ELF-1 (cell line): ENCODE results near the gene SLC16A12.

Experiments
- DNase-seq: peaks from one replicate; pipeline ENCODE4 v3.0.0-alpha.2; 2016; ENCODE audit warnings: low read depth, low spot score

SLC16A12 gene, protein sequence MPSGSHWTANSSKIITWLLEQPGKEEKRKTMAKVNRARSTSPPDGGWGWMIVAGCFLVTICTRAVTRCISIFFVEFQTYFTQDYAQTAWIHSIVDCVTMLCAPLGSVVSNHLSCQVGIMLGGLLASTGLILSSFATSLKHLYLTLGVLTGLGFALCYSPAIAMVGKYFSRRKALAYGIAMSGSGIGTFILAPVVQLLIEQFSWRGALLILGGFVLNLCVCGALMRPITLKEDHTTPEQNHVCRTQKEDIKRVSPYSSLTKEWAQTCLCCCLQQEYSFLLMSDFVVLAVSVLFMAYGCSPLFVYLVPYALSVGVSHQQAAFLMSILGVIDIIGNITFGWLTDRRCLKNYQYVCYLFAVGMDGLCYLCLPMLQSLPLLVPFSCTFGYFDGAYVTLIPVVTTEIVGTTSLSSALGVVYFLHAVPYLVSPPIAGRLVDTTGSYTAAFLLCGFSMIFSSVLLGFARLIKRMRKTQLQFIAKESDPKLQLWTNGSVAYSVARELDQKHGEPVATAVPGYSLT

DNA sequence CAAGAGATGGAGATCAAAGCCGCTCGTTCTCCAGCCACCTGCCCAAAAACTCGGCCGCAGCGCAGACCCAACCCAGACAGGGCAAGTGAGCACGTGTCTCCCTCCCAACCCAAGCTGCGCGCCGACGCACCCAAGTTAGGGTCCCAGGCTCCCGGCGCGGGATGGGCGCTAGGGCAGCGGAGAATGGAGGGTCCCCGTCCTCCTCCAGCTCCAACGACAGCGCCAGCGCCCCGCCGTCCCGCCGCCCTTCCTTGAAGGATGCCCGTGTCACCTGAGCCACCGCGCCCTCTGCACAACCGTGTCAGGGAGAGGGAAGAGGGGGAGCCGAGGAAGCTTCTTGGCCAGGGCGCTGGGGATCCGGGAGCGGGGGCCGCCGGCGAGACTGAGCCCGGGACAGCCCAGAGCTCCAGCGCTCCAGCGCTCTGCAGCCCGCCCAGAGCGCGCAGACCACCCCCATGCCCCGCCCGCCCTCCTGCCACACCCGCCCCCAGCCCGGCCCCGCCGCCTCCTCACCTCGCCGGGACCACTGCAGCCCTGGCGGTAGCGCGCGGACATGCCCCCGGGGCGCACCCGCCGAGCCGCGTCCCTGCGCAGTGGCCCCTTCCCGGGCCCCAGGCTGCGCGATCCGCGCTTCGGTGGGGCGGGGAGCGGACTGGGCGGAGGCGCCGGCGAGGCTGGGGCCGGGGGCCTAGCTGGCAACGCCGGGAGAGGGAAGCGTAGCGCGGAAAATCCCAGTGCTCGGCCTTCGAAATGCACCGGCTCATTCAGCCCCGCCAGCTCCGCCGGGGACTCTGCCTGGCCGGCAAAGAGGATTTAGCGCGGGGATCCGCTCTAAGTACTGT is at the start of gene SLC16A12:
SLC16A12 (minus strand) TSS at position 424 of the 842 bp plus-strand sequence. CDS start 73,016 bp downstream, outside the sequence.
- peak; percentile 72 for DNase-seq

DNA sequence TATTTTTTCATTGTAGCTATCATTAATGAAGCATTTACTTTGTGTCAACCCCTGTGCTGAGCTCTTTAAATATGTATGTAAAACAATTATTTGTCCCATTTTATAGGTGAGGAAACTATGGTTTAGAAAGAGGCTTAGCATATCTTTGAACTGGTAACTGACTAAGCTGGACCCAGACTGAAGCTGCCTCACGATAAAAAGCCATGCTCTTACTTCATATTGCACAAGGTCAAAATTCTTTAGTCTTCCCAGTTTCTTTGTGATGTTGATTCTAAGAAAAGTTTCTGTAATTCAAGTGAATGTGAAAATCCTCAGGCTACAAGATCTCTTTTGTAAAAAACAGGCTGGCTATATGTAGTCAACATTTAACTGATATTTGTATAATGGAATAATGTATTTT is 46.6 kb upstream of the SLC16A12 start:
- no peak for DNase-seq

DNA sequence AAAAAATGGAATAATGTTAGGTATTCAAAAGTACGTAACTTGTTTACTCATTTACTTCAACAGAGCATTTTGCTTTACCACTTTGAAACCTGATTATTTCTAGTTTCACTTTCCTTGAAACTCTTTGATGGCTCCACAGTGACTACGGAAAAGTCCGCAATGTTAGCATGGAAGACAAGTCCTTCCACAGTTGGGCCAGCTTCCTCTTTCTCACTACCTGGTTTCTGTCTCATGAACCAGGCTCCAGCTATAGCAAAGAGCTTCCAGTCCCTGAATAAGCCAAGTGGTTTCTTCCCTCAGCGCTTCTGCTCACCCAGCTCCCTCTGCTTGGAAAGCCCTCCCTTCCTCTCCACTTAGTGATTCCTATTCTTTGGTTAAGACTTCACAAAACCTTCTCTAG is 44.8 kb upstream of the SLC16A12 start:
- no peak for DNase-seq

DNA sequence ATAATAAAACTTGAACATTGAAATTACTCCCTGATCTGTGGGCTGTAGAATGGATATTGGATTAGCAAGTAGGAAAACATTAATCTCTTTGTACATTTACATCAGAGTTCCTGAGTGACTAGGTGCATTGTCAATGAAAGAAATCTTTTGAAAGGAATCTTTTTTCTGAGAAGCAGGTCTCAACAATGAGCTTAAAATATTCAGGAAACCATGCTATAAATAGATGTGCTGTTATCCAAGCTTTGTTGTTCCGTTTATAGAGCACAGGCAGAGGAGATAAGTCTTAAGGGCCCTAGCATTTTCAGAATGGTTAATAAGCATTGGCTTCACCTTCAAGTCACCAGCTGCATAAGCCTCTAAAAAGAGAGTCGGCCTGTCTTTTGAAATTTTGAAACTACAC is 41.3 kb upstream of the SLC16A12 start:
- no peak for DNase-seq

DNA sequence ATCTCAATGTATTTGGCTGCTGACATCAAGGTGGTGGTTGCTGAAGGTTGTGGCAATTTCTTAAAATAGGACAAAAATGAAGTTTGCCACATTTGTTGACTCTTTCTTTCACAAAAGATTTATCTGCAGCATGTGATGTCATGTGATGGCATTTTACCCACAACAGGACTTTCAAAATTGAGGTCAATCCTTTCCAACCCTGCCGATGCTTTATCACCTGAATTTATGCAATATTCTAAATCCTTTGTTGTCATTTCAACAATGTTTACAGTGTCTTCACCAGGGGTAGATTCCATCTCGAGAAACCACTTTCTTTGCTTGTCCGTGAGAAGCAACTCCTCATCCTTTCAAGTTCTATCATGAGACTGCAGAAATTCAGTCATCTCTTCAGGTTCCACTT is 40.6 kb upstream of the SLC16A12 start:
- no peak for DNase-seq

DNA sequence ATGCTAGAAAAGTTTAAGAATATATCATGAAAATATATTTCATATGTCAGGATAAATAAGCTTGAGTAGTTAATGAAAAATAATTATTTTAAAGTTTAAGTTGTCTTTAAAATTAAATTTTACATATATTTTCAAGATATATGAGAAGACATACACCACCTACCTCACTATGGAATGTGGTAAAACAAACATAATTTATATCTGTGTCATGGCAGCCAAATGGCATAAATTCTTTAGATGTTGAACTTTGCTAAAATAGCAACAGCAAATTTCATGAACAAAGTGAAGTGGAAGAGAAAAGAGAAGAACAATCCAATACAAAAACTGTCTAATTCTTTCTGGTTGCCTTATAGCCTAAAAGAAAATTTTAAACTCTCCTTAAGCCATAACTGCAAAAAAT is 39.6 kb upstream of the SLC16A12 start:
- no peak for DNase-seq

DNA sequence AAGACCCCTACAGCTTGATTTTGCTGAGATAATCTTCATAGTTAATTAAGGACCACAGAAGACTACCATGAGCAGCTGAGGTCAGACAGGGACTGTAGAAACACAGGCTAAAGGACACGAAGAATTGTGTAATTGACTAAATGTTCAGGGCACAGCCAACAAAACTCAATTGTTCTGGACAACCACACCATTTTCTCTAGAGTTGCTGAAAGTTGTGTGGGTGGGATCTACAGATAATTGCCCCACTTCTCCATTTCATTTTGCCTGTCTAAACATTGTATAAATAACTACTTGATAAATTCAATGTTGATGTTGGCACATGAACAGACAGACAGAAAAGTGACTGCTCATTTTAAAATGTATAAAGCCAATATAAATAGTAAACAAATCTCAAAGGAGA is 39.0 kb upstream of the SLC16A12 start:
- DNase-seq = no peak

DNA sequence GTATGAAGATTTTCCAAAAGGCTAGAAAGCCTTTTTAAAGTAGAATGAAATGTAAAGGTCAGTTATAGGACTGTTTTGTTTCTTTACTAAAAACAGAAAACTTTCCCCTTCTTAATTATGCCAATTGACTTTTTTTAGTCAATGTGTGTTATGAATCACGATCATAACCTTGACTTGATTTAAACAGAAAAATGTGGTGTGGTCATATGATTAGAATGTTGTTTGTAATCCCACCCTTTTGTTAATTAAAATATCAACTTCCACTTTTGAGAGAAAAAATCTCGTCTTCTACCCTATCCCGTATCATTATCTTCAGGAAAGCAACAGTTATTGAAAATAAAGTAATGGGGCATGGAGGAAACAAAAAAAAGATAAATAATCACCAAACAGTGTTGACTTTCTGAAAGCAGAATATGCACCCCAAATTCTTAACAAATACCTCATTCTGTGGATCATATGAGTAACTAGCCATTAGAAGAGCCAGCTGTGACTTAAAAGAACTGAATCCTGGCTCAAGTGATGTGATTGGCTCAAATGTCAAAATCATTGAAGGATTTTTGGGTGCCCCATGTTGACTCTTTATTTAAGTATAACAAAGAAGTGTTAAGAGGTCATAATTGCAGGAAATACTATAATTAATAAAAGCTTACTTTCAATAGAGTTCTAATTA is 32.3 kb upstream of the SLC16A12 start:
- no peak for DNase-seq

DNA sequence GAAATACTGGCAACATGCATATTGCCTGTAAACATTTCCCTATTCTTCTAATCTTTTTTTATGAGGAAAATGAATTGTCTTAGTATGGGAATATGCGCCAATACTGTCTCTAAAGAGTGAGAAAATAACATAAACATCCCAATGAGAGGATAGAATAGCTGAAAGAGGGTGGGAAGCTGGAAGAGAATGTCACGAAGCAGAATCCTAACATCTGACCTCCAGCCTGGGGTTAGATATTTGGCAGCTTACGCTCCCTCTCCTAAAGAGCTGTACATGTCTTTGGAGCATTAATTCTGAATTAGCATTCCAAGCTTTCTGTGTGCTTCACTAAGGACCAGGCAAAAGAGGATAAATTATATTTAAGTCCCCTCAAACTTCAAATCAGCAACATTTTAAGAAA is 31.6 kb upstream of the SLC16A12 start:
- no peak for DNase-seq

DNA sequence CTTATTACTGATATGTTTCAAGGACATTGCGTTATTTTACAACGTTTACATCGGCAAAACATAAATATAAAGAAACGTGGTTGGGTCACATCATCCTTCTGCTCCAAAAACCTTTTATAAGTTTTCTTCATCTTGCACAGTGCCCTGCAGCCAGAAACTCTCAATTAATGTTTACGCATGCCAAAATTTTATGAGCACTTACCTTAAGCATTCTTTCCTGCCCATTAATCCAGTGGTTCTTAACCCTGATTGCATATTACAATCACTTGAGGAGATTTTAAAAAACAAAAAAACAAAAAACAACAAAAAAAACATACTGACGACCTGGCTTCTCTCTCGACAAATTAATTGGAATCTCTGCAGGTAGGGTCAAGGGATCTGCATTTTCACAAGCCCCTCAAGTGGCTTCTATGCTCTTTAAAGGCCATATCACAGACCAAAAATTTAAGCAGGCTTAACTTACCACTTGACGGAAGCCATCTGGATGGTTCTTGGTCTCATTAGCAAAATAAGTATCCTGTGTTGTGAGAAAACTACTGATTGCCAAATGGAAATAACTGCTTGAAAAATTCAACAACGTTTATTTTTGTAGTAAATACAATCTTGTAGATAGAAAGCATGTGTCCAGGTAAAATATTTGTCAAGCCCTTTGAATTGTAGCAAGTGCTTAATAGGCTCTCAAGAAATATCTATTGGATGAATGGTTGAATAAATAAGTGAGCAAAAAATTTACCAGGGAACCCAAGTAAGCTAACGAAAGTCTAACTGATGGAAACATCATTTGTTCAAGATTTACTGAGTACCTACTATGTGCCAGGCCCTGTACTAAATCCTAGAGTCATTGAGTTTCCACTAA is 30.9 kb upstream of the SLC16A12 start:
- no peak for DNase-seq

DNA sequence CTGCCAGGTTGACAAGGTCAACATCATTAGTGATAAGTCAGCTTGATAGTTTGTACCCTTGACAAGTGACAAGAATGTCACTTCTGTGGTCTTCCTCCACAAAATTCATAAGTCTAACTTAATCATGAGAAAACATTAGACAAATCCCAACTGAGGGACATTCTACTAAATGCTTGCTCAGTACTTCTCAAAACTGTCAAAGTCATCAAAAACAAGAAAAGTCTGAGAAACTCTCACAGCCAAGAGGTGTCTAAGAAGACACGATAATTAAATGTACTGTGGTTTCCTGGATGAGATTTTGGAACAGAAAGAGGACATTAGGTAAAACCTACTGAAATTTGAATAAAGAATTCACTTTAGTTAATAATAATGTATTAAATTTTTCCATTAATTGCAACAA is 29.8 kb upstream of the SLC16A12 start:
- no peak for DNase-seq

DNA sequence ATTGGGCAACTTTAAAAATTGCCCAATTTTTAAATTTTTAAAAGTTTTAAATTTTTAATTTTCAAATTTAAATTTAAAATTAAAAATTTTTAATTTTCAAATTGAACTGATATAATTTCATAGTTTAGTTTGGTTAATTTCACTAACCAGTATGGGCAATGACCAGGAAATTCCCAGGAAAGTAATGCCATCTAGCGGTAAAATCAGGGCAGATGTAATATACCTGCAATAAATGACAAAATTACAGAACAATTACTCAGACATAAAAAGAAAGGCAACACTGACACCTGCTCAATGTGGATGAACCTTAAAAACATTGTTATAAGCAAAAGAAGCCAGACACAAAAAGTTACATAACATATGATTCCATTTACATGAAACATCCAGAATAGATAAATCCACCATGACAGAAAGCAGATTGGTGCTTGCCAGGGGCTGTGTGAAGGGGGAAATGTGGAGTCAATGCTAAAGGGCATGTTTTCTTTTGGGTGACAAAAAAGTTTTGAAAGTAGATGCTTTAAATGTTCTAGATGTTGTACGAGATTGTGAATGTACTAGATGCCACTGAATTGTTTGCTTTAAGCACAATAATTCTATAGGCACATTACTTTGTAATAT is 28.6 kb upstream of the SLC16A12 start:
- DNase-seq = no peak

DNA sequence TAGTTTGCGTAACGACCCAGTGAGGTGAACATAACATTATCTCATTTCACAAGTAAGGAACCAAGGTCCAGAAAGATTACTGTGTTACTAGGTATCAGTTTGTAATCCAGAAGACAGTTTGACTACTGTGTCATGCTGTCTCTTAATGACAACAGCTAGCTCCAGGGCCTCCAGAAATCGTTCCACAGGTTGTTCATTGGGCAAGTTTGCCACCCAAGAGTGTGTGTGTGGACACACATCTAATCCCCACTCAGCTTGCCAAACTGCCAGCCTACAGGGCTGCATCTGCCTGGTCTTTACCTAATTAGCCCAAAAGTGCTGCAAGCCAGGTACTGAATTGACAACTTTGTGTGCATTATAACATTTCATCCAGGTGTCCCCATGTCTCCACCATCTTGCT is 27.9 kb upstream of the SLC16A12 start:
- DNase-seq = no peak

DNA sequence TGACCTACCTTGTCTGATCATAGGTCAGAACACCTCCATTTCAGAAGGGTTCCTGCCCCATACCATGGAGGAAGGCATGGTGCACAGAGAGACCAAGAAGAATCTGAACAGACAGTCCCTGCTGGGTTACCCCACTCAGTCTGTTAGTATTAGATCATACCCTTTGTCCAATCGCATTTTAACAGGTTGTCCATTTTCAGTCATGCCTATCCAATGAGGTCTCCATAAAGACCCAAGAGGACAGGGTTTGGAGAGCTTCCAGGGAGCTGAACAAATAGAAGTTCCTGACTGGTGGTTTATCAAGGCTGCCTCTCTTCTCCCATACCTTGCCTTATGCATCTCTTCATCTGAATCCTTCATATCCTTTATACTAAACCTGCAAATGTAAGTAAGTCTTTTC is 21.2 kb upstream of the SLC16A12 start:
- no peak for DNase-seq

DNA sequence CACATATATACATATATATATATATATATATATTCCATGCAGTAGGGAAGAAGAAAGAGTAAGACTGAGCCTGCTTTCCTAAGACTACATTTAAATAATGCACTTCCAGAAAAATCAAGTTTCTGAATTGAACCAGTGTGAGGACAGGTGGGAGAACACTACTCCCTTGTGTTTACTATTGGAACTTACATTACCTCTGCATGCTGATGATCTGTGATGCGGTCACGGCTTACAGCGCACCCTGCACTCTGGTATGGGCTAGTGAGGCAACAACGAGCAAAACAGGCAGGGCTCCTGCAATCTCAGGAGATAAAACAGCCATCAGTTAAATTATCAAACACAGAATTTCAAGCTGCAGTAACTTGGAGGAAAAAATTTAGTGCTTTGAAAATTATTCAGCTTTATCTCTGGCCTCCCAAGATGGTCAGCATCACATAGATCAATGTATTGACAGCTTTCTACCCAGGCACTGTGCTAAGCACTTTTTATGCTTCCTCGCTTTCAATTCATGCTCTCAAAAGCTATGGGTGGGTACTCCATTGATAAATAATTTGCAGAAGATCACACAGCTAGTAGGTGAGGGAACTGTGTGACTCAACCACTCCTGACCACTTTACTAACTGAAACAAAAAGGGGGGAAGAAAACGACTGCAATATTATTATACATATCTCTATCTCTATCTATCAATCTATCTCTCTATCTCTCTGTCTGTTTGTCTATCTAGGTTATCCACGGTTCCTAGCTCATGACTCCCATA is 20.5 kb upstream of the SLC16A12 start:
- peak; percentile 10 for DNase-seq

DNA sequence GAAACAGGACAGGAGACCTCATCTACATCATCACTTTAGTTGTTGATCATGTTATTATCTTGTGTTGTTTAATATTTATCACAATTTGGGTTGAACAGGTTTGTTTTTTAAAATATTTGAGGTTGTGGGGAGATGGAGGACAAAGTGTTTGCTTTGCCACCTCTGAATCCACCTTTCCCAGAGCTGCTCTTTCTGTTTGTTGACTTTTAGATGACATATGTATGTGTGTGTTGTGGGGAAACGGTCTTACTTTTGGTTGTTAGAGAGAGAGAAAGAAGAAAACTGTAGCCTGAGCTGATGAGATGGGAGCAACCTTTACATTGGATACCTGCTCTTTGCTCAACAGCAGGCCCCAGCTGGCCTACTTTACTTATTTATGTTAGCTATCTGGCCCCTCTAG is 19.0 kb upstream of the SLC16A12 start:
- no peak for DNase-seq

DNA sequence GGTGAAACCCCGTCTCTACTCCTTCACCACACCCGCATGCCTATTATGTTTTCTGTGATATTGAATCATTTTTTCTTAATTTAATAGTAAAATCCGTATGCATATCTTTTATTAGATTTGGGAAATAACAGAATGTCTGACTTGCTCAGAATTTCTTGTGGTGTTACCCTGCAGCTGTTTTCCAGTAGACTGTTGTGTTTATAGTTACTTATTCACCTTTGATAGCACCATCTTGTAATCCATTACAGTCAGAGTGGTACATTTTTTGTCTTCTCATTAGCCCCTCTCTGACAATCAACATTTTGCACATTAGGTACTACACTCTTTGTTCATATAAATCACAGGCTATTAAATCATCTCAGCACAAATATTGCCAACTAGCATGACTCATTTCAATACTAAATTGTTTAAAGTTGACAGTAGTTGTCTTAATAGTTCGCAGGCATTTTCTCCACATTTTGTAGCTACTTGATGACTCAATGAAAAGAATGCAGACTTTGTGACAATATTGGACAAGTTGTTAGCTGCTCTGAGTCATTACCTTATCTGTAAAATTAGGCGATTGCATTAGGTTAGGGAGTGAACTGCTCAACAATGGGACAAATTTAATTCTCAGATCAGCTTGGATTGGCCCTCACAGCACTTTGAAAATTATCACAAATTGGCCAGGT is 17.8 kb upstream of the SLC16A12 start:
- DNase-seq = no peak

DNA sequence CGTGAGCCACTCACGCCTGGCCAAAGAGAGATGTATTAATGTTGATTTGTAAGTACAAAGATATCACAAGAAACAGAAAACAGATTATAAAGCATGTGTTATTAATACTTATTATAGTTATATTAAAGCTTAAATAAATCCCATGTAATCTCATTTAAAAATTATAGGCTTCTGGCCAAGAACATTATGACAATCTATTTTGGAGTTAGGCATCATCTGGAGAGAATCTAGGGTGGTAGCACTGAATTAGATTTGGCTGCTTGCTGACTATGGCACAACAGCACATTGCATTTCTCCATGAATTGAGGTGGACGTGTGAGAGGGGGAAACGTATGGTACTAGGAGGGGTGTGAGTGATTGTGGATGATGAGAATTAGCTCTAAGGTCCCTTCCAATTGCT is 16.8 kb upstream of the SLC16A12 start:
- DNase-seq = no peak

DNA sequence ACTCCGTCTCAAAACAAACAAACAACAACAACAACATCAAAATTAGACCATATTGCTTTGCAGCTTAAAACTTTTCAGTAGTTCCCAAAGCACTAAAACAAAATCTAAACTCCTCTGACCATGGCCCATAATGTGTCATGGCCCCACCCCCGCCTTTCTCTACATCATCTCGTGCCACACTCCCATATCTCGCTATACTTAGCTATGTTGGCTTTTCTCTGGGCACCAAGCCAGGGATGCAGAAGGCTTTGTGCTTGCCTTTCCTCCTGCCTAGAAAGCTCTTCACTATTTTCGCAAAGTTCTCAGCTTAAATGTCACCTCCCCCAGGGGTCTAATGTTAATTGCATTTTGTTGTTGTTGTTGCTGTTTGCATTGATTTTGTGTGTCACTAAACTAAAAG is 15.1 kb upstream of the SLC16A12 start:
- DNase-seq = no peak
